COLO829 (cell line): ENCODE measurements around the gene GCSAM.
A peak's percentile ranks its signal among the peaks of the same experiment; 100 is the strongest.

ENCODE experiments used
- DNase-seq: peaks from one replicate; pipeline ENCODE4 v3.0.0; 2012; ENCODE audit warnings: low spot score

Gene GCSAM, protein sequence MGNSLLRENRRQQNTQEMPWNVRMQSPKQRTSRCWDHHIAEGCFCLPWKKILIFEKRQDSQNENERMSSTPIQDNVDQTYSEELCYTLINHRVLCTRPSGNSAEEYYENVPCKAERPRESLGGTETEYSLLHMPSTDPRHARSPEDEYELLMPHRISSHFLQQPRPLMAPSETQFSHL

GRCh38 chr3:112132975-112133448 is at the start of gene GCSAM:
GCSAM (minus strand) TSS chr3:112133248; CDS start chr3:112133120, 128 bp downstream.
- no peak for DNase-seq

DNA sequence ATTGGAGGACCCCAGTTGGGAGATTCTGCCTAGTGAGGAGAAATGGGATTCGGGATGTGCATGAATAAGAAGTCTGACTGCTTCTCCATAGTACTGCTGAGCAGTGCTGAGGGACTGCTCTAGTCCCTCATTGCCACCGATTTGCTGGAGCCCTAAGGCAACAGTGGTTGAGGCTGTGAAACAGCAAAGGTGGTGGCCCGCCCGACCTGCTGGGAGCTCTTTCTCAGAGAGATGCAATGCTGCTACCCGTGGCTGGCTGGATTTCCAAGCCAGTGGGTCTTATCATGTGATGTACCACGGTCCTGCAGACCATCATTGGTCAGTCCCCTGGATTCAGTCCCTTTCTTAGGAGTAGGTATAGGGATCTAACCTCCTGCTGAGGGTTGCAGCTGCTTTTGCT is 42.6 kb upstream of the GCSAM start:
- no peak for DNase-seq

DNA sequence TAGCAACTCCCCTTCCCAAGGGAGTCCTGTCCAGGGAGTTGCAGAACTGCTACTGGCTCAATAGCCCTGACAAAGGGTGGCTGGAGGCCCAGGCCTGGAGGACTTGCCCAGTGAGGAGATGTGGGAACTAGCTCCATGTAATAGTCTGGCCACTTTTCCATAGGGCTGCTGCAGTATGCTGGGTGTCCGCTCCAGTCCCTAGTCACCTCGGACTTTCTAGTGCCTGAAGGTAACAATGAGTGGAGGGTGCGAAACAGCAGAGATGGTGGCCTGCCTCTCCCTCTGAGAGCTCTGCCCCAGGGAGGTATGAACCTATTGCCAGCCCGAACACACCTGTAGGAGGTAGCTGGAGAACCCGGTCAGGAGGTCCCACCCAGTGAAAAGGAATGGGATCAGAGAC is 42.0 kb upstream of the GCSAM start:
- DNase-seq = no peak

- no peak for DNase-seq
Measured at GRCh38 chr3:112171144-112171543, 38.1 kb upstream of the GCSAM start.

- DNase-seq = no peak
Measured at GRCh38 chr3:112170046-112170445, 37.0 kb upstream of the GCSAM start.

- DNase-seq = no peak
Measured at GRCh38 chr3:112167758-112168157, 34.7 kb upstream of the GCSAM start.

- DNase-seq = no peak
Measured at GRCh38 chr3:112149136-112149535, 16.1 kb upstream of the GCSAM start.

DNA sequence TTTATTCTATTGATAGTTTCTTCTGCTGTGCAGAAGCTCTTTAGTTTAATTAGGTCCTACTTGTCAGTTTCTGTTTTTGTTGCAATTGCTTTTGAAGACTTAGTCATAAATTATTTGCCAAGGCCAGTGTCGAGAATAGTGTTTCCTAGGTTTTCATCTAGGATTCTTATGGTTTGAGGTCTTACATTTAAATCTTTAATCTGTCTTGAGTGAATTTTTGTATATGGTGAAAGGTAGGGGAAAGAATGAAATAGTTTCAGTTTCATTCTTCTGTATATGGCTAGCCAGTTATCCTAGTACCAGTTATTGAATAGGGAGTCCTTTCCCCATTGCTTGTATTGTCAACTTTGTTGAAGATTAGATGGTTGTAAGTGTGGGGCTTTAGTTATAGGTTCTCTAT is 10.6 kb upstream of the GCSAM start:
- no peak for DNase-seq

DNA sequence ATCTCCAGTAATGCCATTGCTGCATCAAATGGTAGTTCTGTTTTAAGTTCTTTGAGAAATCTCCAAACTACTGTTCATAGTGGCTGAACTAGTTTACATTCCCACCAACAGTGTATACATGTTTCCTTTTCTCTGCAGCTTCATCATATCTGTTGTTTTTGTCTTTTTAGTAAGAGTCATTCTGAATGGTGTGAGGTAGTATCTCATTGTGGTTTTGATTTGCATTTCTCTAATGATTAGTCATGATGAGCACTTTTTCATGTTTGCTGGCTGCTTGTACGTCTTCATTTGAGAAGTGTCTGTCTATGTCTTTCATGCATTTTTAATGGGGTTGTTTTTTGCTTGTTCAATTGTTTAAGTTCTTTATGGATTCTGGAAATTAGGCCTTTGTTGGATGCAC is 10.2 kb upstream of the GCSAM start:
- no peak for DNase-seq

GRCh38 chr3:112141293-112141692 is 8.2 kb upstream of the GCSAM start:
- no peak for DNase-seq

DNA sequence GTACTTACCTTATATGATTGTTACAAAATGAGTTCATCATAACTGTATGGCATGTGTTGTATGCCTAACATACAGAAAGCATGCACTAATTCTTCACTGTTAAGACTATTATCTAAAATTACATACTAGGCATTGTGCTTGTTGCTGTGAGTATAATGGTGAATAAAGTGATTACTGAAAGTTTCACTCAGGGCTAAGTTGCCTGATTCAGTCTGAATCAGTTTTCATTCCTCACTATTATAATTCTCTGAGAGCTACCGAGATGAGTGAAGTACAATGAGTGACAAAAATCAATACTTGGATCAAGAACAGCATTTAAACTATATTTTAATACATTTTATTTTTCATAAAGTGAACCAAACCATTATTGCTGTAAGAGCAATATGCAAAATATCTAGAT is 7.5 kb upstream of the GCSAM start:
- DNase-seq = no peak

DNA sequence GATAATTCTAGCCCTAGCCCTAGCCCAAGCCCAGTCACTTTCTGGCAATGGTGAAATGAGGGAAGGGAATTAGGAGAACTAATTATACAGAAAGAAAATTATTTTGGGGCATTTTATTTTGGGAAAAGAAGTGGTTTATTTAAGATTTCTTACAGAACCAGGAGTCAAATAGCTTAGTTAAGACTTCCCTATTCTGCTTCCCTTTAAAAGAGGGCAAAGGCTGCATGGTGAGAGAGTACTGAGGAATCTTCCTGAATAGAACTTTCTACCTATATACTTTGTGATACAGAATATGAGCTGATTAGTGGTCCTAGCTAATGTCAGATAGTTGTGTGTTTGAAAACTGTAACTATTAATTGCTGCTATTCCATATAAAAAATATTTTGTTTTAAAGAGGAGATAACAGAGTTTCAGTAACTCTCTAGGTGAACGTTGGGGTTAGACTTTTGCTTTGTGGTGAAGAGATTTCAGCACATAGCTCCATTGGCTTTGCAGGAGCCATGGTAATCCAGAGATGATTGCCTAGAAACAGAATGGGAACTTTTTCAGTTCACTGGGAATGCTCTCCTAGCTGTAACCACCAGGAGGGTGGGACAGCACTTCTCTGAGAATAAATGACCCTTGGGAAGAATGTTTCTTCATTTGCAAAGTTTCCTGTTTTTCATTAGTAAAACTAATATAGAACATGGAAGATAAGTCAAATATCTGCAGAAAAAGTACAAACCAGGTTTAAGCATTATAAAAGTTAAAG is 5.3 kb upstream of the GCSAM start:
- DNase-seq = no peak

DNA sequence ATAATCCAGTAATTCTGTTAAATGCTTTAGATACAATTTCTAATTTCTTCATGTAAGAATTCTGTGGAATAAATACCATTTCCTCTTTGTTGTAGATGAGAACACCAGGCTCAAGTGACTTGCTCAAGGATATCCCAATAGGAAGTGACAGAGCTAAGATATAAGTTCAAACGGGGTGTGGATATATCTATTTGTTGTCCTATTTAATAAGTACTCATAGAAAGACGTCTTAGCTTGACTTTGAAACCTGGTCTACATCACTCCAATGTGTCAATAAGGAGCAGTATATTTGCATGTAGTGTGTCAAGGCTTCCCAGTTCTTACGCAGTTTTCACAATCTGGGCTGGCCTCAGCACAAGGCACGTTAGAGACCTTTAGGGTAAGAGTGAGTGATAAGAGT is 4.7 kb upstream of the GCSAM start:
- no peak for DNase-seq

- peak; percentile 80 for DNase-seq
Measured at GRCh38 chr3:112136959-112137693, 4.1 kb upstream of the GCSAM start.

DNA sequence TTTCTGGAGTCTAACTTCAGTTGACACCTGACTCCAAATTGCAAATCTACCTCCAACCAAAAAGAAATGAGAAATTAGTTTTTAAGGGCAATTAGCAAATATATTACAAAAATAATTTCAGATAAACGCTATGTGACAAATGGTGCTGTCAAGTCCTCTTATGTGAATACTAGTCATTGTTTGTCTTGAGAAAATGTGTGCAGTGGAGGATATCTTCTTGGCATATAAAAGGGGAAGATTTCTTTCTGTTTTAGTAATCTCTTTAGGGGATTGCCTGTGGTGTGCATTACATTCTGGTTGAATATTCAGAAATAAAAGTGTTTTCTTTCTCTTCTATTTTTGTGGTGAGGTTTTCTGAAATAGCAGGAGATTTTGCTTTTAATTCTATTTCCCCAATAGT is 3.0 kb upstream of the GCSAM start:
- no peak for DNase-seq

DNA sequence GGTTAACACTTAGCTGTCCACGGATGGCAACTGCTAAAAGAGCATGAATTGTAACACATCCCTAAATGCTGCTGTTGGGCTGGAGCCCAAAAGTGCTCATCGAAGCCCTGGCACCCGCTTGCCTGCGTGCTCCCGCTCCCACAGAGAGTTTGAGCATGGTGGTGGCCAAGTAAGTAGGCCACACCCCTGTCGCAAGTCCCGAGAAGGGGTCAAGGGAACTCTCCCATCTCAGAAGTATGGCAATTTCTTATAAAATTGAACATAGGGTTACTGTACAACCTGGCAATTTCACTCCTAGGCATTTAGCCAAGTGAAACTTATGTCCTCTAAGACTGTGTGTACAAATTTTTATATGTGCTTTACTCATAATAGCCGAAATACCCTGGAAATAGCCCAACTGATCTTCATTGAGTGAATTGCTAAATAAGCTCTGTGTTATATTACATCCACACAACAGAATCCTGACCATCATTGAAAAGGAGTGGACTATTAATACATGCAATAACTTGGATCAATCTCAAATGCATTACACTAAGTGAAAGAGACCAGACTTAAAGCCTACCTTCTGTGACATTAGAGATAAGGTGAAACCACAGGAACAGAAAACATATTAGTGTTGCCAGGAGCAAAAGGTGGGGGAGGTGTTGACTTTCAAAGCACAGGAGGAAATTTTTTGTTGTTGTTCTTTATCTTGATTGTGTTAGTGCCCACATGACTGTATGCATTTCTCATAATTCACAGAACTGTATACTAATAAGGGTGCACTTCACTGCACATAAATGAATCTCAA is 1.5 kb upstream of the GCSAM start:
- no peak for DNase-seq

DNA sequence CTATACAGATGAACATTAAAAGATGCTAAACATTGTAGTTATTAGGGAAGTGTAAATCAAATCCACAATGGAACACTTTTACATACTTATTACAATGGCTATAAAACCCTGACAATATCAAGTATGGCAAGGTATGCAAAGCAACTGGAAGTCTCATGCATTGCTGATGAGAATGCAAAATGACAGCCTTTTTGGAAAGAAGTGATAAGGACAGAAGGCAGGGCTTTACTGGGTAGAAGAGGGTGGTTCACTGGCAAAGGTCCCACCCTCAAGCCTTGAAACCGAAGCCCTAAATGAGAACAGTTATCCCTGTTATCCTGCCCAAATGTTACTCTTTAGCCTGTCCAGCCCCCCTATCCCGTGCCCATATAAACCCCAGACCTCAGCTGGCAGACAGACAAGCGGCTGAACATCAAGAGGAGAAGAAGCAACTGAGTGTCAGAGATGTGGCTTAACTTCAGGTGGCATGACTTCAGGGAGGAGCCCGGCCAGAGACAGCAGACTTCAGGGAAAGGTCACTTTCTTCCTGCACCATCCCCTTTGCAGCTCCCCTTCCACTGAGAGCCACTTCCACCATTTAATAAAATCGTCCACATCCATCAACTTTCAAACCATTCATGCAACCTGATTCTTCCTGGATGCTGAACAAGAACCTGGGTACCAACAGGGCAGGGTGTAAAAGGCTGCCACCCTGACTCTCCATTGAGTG is 732 bp upstream of the GCSAM start:
- DNase-seq = no peak

DNA sequence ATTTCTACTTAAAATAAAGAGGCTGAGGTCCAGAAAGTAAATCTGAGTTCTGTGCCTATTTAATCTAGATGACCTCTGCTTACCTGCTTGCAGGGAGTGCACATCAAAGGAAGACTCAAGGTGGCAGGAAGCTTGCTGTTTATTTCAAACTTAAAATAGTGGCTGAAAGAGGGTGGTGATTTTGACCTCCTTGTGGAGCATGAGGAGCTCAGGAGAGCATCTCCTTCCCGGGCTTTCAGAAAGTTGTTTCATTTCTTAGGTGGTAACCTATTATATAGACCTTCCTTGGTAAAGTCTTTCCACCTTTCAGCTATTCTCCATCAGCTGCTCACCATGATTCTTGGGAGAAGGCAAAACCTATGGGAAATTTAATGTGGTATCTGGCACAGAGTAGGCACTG is 494 bp downstream of the GCSAM start:
- no peak for DNase-seq

- DNase-seq = no peak
Measured at GRCh38 chr3:112132088-112132487, 960 bp downstream of the GCSAM start.

GRCh38 chr3:112131111-112131510 is 1.9 kb downstream of the GCSAM start:
- no peak for DNase-seq

DNA sequence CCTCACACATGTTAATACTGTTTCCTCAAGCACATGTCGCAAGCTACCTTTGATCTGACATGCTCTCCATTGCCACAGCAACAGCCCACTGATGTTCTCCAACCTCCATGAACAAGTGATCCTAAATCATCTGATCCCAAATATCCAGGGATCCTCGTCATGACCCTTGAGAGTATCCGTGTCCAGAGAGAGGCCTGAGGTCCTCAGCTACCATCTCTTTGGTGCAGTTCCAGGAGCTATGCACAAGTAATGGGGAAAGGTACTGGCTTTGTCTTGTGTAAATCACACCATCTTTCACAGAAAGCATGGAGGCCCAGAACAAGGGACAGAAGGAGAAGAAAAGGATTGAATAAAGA is 2.4 kb downstream of the GCSAM start:
- no peak for DNase-seq
